ENCODE results near the gene AHDC1. TPM values are rescaled to one million over a fixed set of nuclear protein-coding genes. Genes with fewer than 3 reads are reported as not detected.

Gene AHDC1
- total and polyA plus RNA-seq, 2 donors (not counting 3 experiments of a cell fraction or from before 2014, with no cell fraction given) = 7.0 to 32.1 TPM

DNA sequence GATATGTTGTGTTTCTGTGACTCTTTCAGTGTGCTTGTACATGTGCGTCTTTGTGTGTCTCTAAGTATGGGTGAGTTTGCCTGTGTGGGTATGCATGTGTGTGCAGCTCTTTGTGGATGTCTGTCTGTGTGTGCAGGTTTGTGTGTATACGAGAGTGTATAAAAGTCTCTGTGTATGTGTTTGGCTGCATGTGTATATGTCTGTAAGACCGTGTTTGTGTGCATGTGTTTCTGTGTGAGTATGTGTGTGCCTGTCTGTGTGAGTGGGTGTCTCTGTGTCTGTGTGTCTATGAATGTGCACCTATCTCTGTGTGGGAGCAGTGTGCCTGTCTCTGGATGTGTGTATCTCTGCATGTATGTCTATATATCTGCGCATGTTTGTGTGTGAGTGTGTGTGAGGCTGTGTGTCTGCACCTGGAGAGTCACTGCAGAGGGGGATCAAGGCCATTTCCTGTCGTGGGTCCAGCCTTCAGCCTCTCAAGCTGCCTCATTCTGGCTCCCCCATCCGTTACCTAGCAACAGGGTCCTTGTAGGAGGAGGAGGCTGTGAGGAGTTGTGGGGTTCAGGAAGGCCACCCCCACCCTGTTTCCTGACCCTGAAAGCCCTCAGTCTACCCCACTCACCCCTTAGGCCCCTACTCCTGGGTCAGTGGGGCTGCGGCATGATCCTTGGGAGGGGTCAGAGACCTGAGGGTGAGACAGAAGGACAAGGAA is 20.7 kb upstream of the AHDC1 start:
- FAIRE-seq = no peak
- H3K9ac ChIP-seq (replicated peaks; ENCODE audit: extremely low read depth, insufficient read depth, low read length) = no peak overlapping the region
- H3K9me3 ChIP-seq (replicated peaks; ENCODE audit: control insufficient read depth, insufficient read depth, low read length) = no peaks in the 10 kb centered on the region
- ChIA-PET CTCF (interaction anchor here (0.9 to 1.2 kb wide), 4 partner anchors 8 to 38 kb away, joined by 3 to 6 read pairs (median 4); partner anchors contain the start of gene AHDC1), POLR2A (interaction anchor here (0.6 kb wide), 1 partner anchor 202 kb away, joined by 4 read pairs; no protein-coding TSS in a partner anchor)
- H4K20me1 ChIP-seq (replicated peaks; ENCODE audit: control insufficient read depth, extremely low read depth, insufficient read depth, low read length) = no peaks in the 10 kb centered on the region
- no peaks in the 10 kb centered on the region for H3K79me2 ChIP-seq (ENCODE audit: control insufficient read depth, insufficient read depth, low read length)
- intact Hi-C loops (cut with micrococcal nuclease) (no loop called here), dilution Hi-C loops (cut with MboI; ENCODE audit: extremely low pct_ligation_motif_present, low sequenced_read_pairs) (no loop called here)
- no peak overlapping the region for H2AFZ ChIP-seq (ENCODE audit: low read depth, low read length)
- TF ChIP-seq EZH2 (IDR thresholded peaks at IDR 0.05; ENCODE audit: borderline replicate concordance, low read depth, low read length, severe bottlenecking) (no peak), GATA2 (IDR thresholded peaks at IDR 0.05; ENCODE audit: insufficient read depth, insufficient read length, low read depth, low read length) (no peak), FOS (IDR thresholded peaks at IDR 0.05; ENCODE audit: borderline replicate concordance, insufficient read depth, low read length) (no peak), MYC (IDR thresholded peaks at IDR 0.05; ENCODE audit: low read depth, low read length) (no peak), CTCF (IDR thresholded peaks at IDR 0.05; ENCODE audit: extremely low read depth in 1 of 2, insufficient read depth in 1 of 2, low read depth in 1 of 2, low read length in 2 of 2) (no peak), JUN (IDR thresholded peaks at IDR 0.05; ENCODE audit: borderline replicate concordance, insufficient read depth, insufficient read length, low read depth) (no peak), POLR2AphosphoS5 (IDR thresholded peaks at IDR 0.05; ENCODE audit: insufficient read depth, low read depth, low read length) (no peak), POLR2A (IDR thresholded peaks at IDR 0.05; ENCODE audit: low read depth, low read length) (no peak)
- TF ChIP-seq, protein P1, sequence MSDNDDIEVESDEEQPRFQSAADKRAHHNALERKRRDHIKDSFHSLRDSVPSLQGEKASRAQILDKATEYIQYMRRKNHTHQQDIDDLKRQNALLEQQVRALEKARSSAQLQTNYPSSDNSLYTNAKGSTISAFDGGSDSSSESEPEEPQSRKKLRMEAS (IDR thresholded peaks at IDR 0.05; ENCODE audit: insufficient read depth, insufficient read length) = no peak
- no peak overlapping the region for H3K4me2 ChIP-seq (ENCODE audit: insufficient read depth, low read length)
- no peaks in the 10 kb centered on the region for H3K27me3 ChIP-seq (ENCODE audit: control insufficient read depth in 2 of 2, insufficient read depth in 2 of 2, low read length in 2 of 2)
- H3K4me3 ChIP-seq (replicated peaks in 1 of 3; ENCODE audit: insufficient read depth in 1 of 3, low read depth in 1 of 3, low read length in 3 of 3) = no peak overlapping the region
- no TSS peak for BruUV-seq (replicated peaks)
- H3K4me1 ChIP-seq (ENCODE audit: control insufficient read depth, extremely low read depth, insufficient read depth, low read length) = peaks cover 5% of the 10 kb centered on the region
- no peaks in the 10 kb centered on the region for H3K36me3 ChIP-seq (ENCODE audit: control insufficient read depth in 2 of 2, extremely low read depth in 1 of 2, insufficient read depth in 2 of 2, low read length in 2 of 2)
- peak; percentile 35 for DNase-seq (ENCODE audit: low read depth, low spot score)
- no peaks in the 10 kb centered on the region for H3K9me1 ChIP-seq (replicated peaks; ENCODE audit: control insufficient read depth, extremely low read depth, insufficient read depth, low read length)
- no peak overlapping the region for H3K27ac ChIP-seq (ENCODE audit: insufficient read depth, low read depth, low read length)
